HFFc6 (cell line): ENCODE results near the gene KIRREL3. TPM values are rescaled to one million over a fixed set of nuclear protein-coding genes. Genes with fewer than 3 reads are reported as not detected.

Experiments
- DNase-seq: peaks from one replicate; pipeline ENCODE4 v3.0.0-alpha.2; 2018
- H3K27ac Mint-ChIP-seq: 2 replicates; pipeline ENCODE4 v1.8.0; 2020; ENCODE audit warnings: mild to moderate bottlenecking, mixed read lengths
- H3K27me3 Mint-ChIP-seq: 2 replicates; pipeline ENCODE4 v1.8.0; 2021; ENCODE audit warnings: mild to moderate bottlenecking, moderate library complexity, mixed read lengths; ENCODE audit not compliant: insufficient read depth
- H3K36me3 Mint-ChIP-seq: 2 replicates; pipeline ENCODE4 v1.8.0; 2021; ENCODE audit warnings: low read depth, mixed read lengths
- H3K4me1 Mint-ChIP-seq: 2 replicates; pipeline ENCODE4 v1.8.0; 2020; ENCODE audit warnings: low read depth, mixed read lengths
- H3K4me3 Mint-ChIP-seq: 2 replicates; pipeline ENCODE4 v1.8.0; 2020; ENCODE audit warnings: mild to moderate bottlenecking, moderate library complexity, mixed read lengths
- H3K9me3 Mint-ChIP-seq: 2 replicates; pipeline ENCODE4 v1.8.0; 2020; ENCODE audit warnings: mild to moderate bottlenecking, mixed read lengths
- CTCF ChIP-seq: fragments of 200-600 bp; sonication (generic); IDR thresholded peaks from 2 replicates; pipeline ENCODE4 v1.5.0; 2021; ENCODE audit warnings: antibody characterized with exemption, mild to moderate bottlenecking
- total RNA-seq, 6 experiments: library from RNA; stranded (reverse); fragmentation: NEBNext Ultra II Directional; extraction: Animal tissue kit (Norgen Biotek cat#: 25700); gene quantifications; 2 replicates in 1 of 6; 3 replicates in 5 of 6; pipeline ENCODE4 v1.2.3, GENCODE V29; 2021

KIRREL3 gene
- total RNA-seq, 6 experiments from 2014 or later, result 22.2 to 38.2 (median 33.2) TPM

- no peaks in the 10 kb centered on the region for H3K9me3 Mint-ChIP-seq
- no peak for TF ChIP-seq CTCF
- no peak for DNase-seq
These were observed 163.0 kb downstream of the KIRREL3 start for GRCh38 chr11:126837581-126837980.

DNA sequence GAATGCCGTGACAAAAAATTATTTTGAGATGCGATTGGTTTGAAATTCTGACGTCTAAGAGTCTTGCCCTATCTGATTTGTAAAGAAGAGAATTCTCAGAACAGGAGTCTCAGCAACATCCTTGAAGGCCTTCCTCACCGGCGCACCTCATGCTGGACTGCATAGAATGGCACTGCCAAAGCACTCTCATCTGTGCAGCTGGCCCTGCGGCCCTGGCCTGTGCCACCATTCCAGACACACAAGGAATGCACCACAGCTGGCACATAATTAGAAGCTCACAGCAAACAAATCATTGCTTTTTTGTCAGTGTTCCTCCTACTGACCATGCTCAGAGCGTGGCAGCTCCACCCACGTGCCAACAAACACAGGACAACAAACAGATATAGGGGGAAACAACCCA, 166.0 kb downstream of the KIRREL3 start:
- DNase-seq, result peak; percentile 9
- H3K27me3 Mint-ChIP-seq, result peaks cover 4% of the 10 kb centered on the region
- peaks cover 30% of the 10 kb centered on the region for H3K36me3 Mint-ChIP-seq
- no peaks in the 10 kb centered on the region for H3K9me3 Mint-ChIP-seq
- peak overlapping the region; percentile 63 for H3K4me3 Mint-ChIP-seq
- H3K4me1 Mint-ChIP-seq, result peaks cover 82% of the 10 kb centered on the region
- TF ChIP-seq CTCF, result no peak
- peak overlapping the region; percentile 91 for H3K27ac Mint-ChIP-seq

More at GRCh38 chr11:126837581-126837980, 163.0 kb downstream of the KIRREL3 start:
- peaks cover 98% of the 10 kb centered on the region for H3K4me1 Mint-ChIP-seq
- H3K4me3 Mint-ChIP-seq, result no peak overlapping the region
- H3K27ac Mint-ChIP-seq, result no peak overlapping the region
- H3K27me3 Mint-ChIP-seq, result peaks cover 2% of the 10 kb centered on the region; the same call in 1 of the 2 replicates
- H3K36me3 Mint-ChIP-seq, result peaks cover 25% of the 10 kb centered on the region; the same call in 1 of the 2 replicates

DNA sequence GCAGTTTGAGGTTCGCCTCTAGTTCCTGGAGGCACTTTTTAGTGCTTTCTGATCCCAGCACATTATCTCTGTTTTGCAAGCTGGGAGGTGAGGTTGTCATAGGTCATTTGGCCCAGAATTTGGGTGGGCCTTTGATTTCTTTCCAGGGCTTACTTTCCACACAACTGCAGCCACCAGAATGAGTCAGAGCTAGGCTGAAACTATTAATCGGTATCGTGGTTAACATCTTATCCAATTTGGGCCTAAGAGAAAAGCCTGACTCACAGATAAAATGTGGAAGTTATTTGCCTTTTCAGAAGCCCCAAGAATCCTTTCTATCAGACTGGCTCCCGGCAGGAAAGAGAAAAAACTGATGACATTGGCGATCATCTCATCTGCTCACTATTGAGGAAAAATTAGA, 166.4 kb downstream of the KIRREL3 start:
- Mint-ChIP-seq H3K9me3 (no peaks in the 10 kb centered on the region), H3K36me3 (peaks cover 31% of the 10 kb centered on the region), H3K4me1 (peaks cover 78% of the 10 kb centered on the region), H3K27ac (peak overlapping the region; percentile 91), H3K4me3 (peak overlapping the region; percentile 63), H3K27me3 (peaks cover 4% of the 10 kb centered on the region)
- TF ChIP-seq CTCF, result no peak
- DNase-seq, result peak; percentile 89

- peaks cover 4% of the 10 kb centered on the region for H3K27me3 Mint-ChIP-seq
- H3K27ac Mint-ChIP-seq, result peak overlapping the region; percentile 91
- H3K36me3 Mint-ChIP-seq, result peaks cover 32% of the 10 kb centered on the region
- no peaks in the 10 kb centered on the region for H3K9me3 Mint-ChIP-seq
- H3K4me1 Mint-ChIP-seq, result peaks cover 67% of the 10 kb centered on the region
- no peak overlapping the region for H3K4me3 Mint-ChIP-seq
- no peak for TF ChIP-seq CTCF
- DNase-seq, result no peak
These were observed 167.5 kb downstream of the KIRREL3 start for GRCh38 chr11:126833065-126833464.

DNA sequence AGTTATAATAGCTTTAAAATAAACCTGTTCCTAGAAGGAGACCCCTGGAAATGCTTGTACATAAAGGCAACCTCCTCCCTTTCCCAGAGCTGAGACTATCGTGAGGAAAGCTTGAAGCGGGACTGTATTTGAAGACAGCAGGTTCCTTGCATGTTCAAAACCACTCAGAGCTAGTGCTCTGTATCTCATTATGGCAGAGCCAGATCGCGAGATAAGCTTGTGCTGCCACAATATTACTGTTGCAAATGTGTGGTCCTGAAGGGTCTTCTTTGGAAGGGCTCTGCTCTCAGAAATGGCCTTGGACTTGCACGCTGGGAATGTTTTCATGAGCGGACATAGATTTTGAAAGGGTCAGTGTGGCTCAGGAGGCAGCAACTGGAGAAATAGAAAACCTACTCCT, 168.2 kb downstream of the KIRREL3 start:
- DNase-seq, result no peak
- Mint-ChIP-seq H3K27ac (no peak overlapping the region), H3K4me1 (peaks cover 60% of the 10 kb centered on the region), H3K4me3 (no peak overlapping the region), H3K36me3 (peaks cover 36% of the 10 kb centered on the region), H3K9me3 (no peaks in the 10 kb centered on the region), H3K27me3 (peaks cover 4% of the 10 kb centered on the region)
- no peak for TF ChIP-seq CTCF
